Parathyroid adenoma (tissue), 2 donors: ENCODE data around the gene CCDC194.

ENCODE experiments used
- H2AFZ ChIP-seq: fragments of 300-600 bp; sonication (generic); one replicate; pipeline ENCODE4 v1.7.0; 2017; ENCODE audit warnings: antibody characterized with exemption, mild to moderate bottlenecking
- H3K27ac ChIP-seq: fragments of 300-600 bp; sonication (generic); one replicate; pipeline ENCODE4 v1.7.0; 2017
- H3K27me3 ChIP-seq: fragments of 300-600 bp; sonication (generic); one replicate; pipeline ENCODE4 v1.7.0; 2017; ENCODE audit warnings: low read length; ENCODE audit not compliant: control insufficient read depth, insufficient read depth
- H3K36me3 ChIP-seq: fragments of 300-600 bp; sonication (generic); one replicate; pipeline ENCODE4 v1.7.0; 2017; ENCODE audit warnings: low read length; ENCODE audit not compliant: control insufficient read depth, insufficient read depth
- H3K4me1 ChIP-seq: fragments of 300-600 bp; sonication (generic); one replicate; pipeline ENCODE4 v1.7.0; 2017; ENCODE audit warnings: control low read depth
- H3K4me2 ChIP-seq: fragments of 300-600 bp; sonication (generic); one replicate; pipeline ENCODE4 v1.7.0; 2017; ENCODE audit warnings: low read length
- H3K4me3 ChIP-seq: fragments of 300-600 bp; sonication (generic); one replicate; pipeline ENCODE4 v1.7.0; 2017; ENCODE audit warnings: low read depth, low read length
- H3K79me2 ChIP-seq: fragments of 300-600 bp; sonication (generic); one replicate; pipeline ENCODE4 v1.7.0; 2017; ENCODE audit warnings: control low read depth
- H3K9ac ChIP-seq: fragments of 300-600 bp; sonication (generic); one replicate; pipeline ENCODE4 v1.7.0; 2017; ENCODE audit warnings: mild to moderate bottlenecking
- H3K9me3 ChIP-seq: fragments of 300-600 bp; sonication (generic); one replicate; pipeline ENCODE4 v1.7.0; 2017; ENCODE audit warnings: low read length; ENCODE audit not compliant: control insufficient read depth
- TF ChIP-seq, protein P1 (sequence below): fragments of 300-600 bp; sonication (generic); IDR thresholded peaks from one replicate; pipeline ENCODE4 v1.7.0; 2017; ENCODE audit warnings: antibody characterized with exemption, mild to moderate bottlenecking
- donor health status: primary hyperparathyroidism.

Gene CCDC194

DNA sequence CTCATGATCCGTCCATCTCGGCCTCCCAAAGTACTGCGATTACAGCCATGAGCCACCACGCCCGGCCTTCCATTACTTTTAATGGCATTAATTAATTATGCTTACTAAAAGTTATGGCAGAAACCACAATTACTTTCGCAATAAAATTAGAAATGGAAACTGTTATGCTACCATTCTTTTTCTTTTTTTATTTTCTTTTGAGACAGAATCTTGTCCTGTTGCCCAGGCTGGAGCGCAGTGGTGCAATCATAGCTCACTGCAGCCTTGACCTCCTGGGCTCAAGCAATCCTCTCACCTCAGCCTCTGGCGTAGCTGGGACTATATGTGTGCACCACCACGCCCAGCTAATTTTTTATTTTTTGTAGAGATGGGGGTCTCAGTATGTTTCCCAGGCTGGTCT, 16.0 kb upstream of the CCDC194 start:
- Histone ChIP-seq H3K27ac (no peak overlapping the region), H3K9me3 (no peaks in the 10 kb centered on the region), H2AFZ (no peak overlapping the region), H3K27me3 (no peaks in the 10 kb centered on the region), H3K9ac (no peak overlapping the region), H3K79me2 (no peaks in the 10 kb centered on the region), H3K4me2 (no peak overlapping the region), H3K36me3 (no peaks in the 10 kb centered on the region), H3K4me3 (no peak overlapping the region), H3K4me1 (no peaks in the 10 kb centered on the region)
- TF ChIP-seq, protein P1, sequence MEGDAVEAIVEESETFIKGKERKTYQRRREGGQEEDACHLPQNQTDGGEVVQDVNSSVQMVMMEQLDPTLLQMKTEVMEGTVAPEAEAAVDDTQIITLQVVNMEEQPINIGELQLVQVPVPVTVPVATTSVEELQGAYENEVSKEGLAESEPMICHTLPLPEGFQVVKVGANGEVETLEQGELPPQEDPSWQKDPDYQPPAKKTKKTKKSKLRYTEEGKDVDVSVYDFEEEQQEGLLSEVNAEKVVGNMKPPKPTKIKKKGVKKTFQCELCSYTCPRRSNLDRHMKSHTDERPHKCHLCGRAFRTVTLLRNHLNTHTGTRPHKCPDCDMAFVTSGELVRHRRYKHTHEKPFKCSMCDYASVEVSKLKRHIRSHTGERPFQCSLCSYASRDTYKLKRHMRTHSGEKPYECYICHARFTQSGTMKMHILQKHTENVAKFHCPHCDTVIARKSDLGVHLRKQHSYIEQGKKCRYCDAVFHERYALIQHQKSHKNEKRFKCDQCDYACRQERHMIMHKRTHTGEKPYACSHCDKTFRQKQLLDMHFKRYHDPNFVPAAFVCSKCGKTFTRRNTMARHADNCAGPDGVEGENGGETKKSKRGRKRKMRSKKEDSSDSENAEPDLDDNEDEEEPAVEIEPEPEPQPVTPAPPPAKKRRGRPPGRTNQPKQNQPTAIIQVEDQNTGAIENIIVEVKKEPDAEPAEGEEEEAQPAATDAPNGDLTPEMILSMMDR, result no peak

DNA sequence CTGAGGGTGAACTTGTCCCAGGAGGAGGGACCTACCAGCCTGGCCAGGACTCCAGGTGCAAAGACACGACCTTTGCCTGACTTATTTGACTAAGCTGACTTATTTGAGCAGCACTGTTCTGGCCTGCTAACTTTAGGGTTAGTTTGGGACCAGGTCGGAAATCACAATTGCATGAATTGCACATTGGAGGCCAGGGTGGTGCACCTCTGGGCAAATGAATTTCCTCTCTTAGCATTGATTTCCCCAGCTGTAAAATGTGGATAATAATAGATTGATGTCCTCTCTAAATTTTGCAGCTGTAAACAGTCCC, 12.8 kb upstream of the CCDC194 start:
- H3K9me3 ChIP-seq, result no peaks in the 10 kb centered on the region
- H3K27ac ChIP-seq, result no peak overlapping the region
- H3K4me1 ChIP-seq, result no peaks in the 10 kb centered on the region
- TF ChIP-seq, protein P1, result no peak
- no peaks in the 10 kb centered on the region for H3K36me3 ChIP-seq
- H3K79me2 ChIP-seq, result no peaks in the 10 kb centered on the region
- no peak overlapping the region for H3K4me2 ChIP-seq
- H2AFZ ChIP-seq, result no peak overlapping the region
- no peak overlapping the region for H3K9ac ChIP-seq
- no peak overlapping the region for H3K4me3 ChIP-seq
- no peaks in the 10 kb centered on the region for H3K27me3 ChIP-seq

DNA sequence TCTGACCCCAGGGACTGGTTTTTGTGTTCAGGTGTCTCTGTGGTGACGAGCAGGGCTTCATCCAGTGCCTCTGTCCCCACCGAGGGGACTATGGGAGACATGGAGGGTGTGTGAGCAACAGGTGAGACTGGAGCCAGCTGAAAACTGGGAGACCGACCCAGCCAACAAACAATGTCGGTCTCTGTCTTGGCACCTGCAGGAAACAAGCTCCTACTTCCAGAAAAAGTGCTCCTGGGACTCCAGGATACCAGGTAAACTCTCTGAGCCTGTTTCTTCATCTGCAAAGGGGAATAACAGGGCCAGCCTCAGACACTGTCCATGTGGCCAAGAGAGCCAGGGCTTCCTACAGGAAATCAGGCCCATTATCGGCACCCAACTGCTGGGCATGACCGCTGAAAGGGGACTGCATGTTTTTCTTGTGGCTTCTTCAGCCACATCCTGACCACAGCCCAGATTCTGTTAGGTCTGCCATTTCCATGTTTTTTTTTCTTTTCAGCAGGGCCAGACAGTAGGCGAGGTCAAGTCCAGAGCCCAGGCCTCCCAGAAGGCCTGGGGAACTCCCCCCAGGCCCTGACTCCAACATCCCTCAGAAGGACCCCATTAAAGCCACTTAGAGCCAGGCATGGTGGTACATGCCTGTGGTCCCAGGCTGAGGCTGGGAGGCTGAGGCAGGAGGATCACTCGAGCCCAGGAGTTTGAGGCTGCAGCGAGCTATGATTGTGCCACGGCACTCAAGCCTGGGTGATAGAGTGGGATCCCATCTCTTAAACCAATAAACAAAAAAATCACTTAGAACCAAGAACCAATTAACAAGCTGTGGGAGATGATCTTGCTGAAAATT, 12.3 kb upstream of the CCDC194 start:
- Histone ChIP-seq H3K9me3 (no peaks in the 10 kb centered on the region), H3K27ac (peak overlapping the region; percentile 69), H2AFZ (no peak overlapping the region), H3K4me1 (no peaks in the 10 kb centered on the region), H3K36me3 (no peaks in the 10 kb centered on the region), H3K4me2 (peak overlapping the region; percentile 3), H3K79me2 (no peaks in the 10 kb centered on the region), H3K9ac (no peak overlapping the region), H3K27me3 (no peaks in the 10 kb centered on the region), H3K4me3 (peak overlapping the region; percentile 12)
- TF ChIP-seq, protein P1, result no peak

DNA sequence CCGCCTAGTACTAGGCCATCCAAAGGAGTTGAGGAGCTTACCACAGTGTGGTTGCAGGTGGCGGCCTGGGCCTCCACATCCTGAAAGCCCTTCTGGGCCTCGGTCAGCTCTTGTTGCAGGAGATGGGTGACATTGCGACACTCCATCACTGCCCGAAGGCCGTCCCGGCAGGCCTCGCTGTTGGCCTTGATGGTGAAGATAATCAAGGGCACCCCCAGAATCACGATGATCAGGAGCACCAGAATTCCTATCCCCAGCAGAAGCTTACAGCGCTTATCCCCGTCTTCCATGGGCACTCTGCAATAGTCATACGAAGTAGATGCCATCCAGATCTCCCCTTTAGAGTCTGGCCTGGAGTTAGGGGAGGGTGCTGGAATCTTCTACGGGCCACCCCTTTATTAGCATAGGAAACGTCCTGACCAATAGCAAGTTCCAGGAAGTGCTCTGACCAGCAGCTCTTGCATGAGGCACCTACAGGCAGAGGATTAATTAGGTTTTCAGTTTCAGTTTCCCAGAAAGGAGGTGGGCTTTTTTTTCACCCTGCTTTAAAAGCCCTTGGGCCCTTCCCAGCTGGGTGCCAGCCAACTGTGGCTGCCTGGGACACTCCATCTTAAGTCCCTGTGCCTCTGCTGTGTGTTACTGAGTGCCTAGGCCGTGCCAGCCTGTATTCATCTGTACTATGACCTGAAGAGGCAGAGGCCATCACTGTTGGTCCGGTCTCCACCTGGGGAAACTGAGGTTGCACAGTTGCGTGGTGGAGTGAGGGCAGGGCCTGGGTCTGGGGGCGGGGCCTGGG, 11.5 kb upstream of the CCDC194 start, which contains the start of gene BST2:
BST2 (minus strand) TSS at position 381 of the 796 bp plus-strand sequence; CDS start at position 326, 55 bp downstream.
- Histone ChIP-seq H3K4me2 (peak within 1 kb of the TSS; percentile 30), H3K9ac (no peak within 1 kb of the TSS), H3K36me3 (no peaks in the 10 kb centered on the region), H2AFZ (no peak within 1 kb of the TSS), H3K79me2 (no peaks in the 10 kb centered on the region), H3K27me3 (no peaks in the 10 kb centered on the region), H3K9me3 (no peaks in the 10 kb centered on the region), H3K4me3 (peak within 1 kb of the TSS; percentile 36), H3K4me1 (no peaks in the 10 kb centered on the region), H3K27ac (peak within 1 kb of the TSS; percentile 69)
- TF ChIP-seq, protein P1, result no peak
